Suprapubic skin (tissue), 4 donors: Measurements from ENCODE around the gene ADSS2.

Experiments used
- EP300 ChIP-seq: sonication (generic); formaldehyde crosslinking; IDR thresholded peaks from one replicate; pipeline ENCODE4 v1.6.1; 2017; ENCODE audit warnings: antibody characterized with exemption
- POLR2A ChIP-seq, 2 donors: fragments of 450-650 bp; IDR thresholded peaks; one replicate each; pipeline ENCODE4 v1.6.1; 2017; ENCODE audit warnings: antibody characterized with exemption in 2 of 2, mild to moderate bottlenecking in 2 of 2, moderate library complexity in 2 of 2
- POLR2AphosphoS5 ChIP-seq, 3 donors: sonication (generic); formaldehyde crosslinking; IDR thresholded peaks; one replicate each; pipeline ENCODE4 v1.6.1; 2017; ENCODE audit warnings: antibody characterized with exemption in 3 of 3
- TF ChIP-seq, protein P1 (sequence below), 2 donors: fragments of 200-600 bp in 1 of 2; fragments of 450-650 bp in 1 of 2; sonication (generic) in 1 of 2; IDR thresholded peaks; one replicate each; pipeline ENCODE4 v1.5.1; 2016 to 2019; ENCODE audit warnings: antibody characterized with exemption in 2 of 2, mild to moderate bottlenecking in 1 of 2, moderate library complexity in 1 of 2

DNA sequence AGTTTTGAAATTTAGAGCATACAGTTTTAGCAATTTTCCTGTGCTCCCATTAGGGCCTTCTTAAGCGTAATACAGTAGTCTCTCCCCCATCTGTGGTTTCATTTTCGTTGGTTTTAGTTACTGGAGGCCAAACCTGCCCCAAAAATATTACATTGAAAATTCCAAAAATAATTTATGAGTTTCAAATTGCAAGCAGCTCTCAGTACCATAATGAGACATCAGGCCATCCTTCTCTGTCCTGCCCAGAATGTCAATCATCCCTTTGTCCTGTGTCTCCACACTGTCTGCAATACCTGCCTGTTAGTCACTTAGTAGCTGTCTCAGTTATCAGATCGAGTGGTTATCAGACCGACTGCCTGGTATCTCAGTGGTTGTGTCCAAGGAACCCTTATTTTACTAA, 45.4 kb downstream of the ADSS2 start:
- TF ChIP-seq, protein P1, sequence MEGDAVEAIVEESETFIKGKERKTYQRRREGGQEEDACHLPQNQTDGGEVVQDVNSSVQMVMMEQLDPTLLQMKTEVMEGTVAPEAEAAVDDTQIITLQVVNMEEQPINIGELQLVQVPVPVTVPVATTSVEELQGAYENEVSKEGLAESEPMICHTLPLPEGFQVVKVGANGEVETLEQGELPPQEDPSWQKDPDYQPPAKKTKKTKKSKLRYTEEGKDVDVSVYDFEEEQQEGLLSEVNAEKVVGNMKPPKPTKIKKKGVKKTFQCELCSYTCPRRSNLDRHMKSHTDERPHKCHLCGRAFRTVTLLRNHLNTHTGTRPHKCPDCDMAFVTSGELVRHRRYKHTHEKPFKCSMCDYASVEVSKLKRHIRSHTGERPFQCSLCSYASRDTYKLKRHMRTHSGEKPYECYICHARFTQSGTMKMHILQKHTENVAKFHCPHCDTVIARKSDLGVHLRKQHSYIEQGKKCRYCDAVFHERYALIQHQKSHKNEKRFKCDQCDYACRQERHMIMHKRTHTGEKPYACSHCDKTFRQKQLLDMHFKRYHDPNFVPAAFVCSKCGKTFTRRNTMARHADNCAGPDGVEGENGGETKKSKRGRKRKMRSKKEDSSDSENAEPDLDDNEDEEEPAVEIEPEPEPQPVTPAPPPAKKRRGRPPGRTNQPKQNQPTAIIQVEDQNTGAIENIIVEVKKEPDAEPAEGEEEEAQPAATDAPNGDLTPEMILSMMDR (IDR thresholded peaks at IDR 0.05) = no peak
- no peak for TF ChIP-seq POLR2A (IDR thresholded peaks at IDR 0.05)
- no peak for TF ChIP-seq EP300
- no peak for TF ChIP-seq POLR2AphosphoS5 (IDR thresholded peaks at IDR 0.05)
